AG04450 (cell line): Measurements from ENCODE around the gene CHD6. TPM values are rescaled to one million over a fixed set of nuclear protein-coding genes. Genes with fewer than 3 reads are reported as not detected.
A peak's percentile ranks its signal among the peaks of the same experiment; 100 is the strongest.

Source experiments
- CTCF ChIA-PET: fragments of 300-600, 350-600 bp; formaldehyde crosslinking; extraction: SDS; loops from one replicate; lab custom pipeline; 2022; ENCODE audit warnings: antibody characterized with exemption, inconsistent platforms; lab: Charles Lee
- POLR2A ChIA-PET: fragments of 350-600 bp; formaldehyde crosslinking; extraction: SDS; loops from one replicate; lab custom pipeline; 2021; ENCODE audit warnings: antibody characterized with exemption, inconsistent platforms; lab: Yijun Ruan, JAX
- DNase-seq: peaks from one replicate; pipeline ENCODE4 v3.0.0-alpha.2; 2011; ENCODE audit warnings: low read depth, low spot score
- H3K27ac ChIP-seq: one replicate; pipeline ENCODE4 v1.5.1; 2012; ENCODE audit warnings: low read depth, low read length, control low read depth
- H3K27me3 ChIP-seq: one replicate; pipeline ENCODE4 v1.6.0; 2012; ENCODE audit warnings: low read length; ENCODE audit not compliant: control insufficient read depth, insufficient read depth
- H3K4me3 ChIP-seq: 2 replicates; pipeline ENCODE4 v1.5.1; 2011; ENCODE audit warnings: mild to moderate bottlenecking, low read depth, low read length, control low read depth
- H3K9me3 ChIP-seq: 2 replicates; pipeline ENCODE4 v1.5.1; 2012; ENCODE audit warnings: low read length; ENCODE audit not compliant: control insufficient read depth, insufficient read depth
- CTCF ChIP-seq: IDR thresholded peaks from 2 replicates; pipeline ENCODE4 v1.5.1; 2011; ENCODE audit warnings: low read depth, low read length, control low read depth, inconsistent platforms
- polyA plus RNA-seq: library from polyadenylated mRNA; depleted of rRNA; stranded (reverse); fragments of >200 nt; gene quantifications from 2 replicates; pipeline ENCODE4 v1.2.3, GENCODE V29; 2011

CHD6 gene
- polyA plus RNA-seq, 1 experiment, result 21.7 TPM

GRCh38 chr20:41413169-41413568 lies 205.0 kb downstream of the CHD6 start:
- no peak overlapping the region for H3K4me3 ChIP-seq
- no peaks in the 10 kb centered on the region for H3K9me3 ChIP-seq
- H3K27me3 ChIP-seq, result no peaks in the 10 kb centered on the region
- no peak overlapping the region for H3K27ac ChIP-seq
- TF ChIP-seq CTCF, result no peak
- CTCF ChIA-PET, result interaction anchor here (0.6 to 4.6 kb wide), 3 partner anchors 16 to 241 kb away, joined by 4 to 30 read pairs (median 7); partner anchors contain the start of gene LPIN3
- POLR2A ChIA-PET, result no interaction called here
- no peak for DNase-seq

- TF ChIP-seq CTCF, result no peak
- Histone ChIP-seq H3K4me3 (no peak overlapping the region), H3K9me3 (no peaks in the 10 kb centered on the region), H3K27ac (no peak overlapping the region), H3K27me3 (no peaks in the 10 kb centered on the region)
- DNase-seq, result no peak
- ChIA-PET POLR2A (no interaction called here), CTCF (interaction anchor here (0.6 to 4.6 kb wide), 4 partner anchors 8 to 240 kb away, joined by 4 to 30 read pairs (median 18); partner anchors contain the start of gene LPIN3)
Observed at GRCh38 chr20:41412324-41413120, 205.7 kb downstream of the CHD6 start.

- no peaks in the 10 kb centered on the region for H3K9me3 ChIP-seq
- TF ChIP-seq CTCF, result peak; percentile 55
- POLR2A ChIA-PET, result no interaction called here
- DNase-seq, result no peak
- H3K27ac ChIP-seq, result no peak overlapping the region
- H3K4me3 ChIP-seq, result no peak overlapping the region
- CTCF ChIA-PET, result interaction anchor here (0.6 to 5.1 kb wide), 43 partner anchors 9 to 446 kb away, joined by 3 to 42 read pairs (median 4); partner anchors contain the start of genes LPIN3 and PLCG1
- H3K27me3 ChIP-seq, result no peaks in the 10 kb centered on the region
Observed at GRCh38 chr20:41411391-41411847, 206.8 kb downstream of the CHD6 start.

GRCh38 chr20:41408986-41409385 lies 209.2 kb downstream of the CHD6 start:
- ChIA-PET CTCF (interaction anchor here (0.7 to 5.1 kb wide), 3 partner anchors 9 to 236 kb away, joined by 3 to 42 read pairs (median 30); partner anchors contain the start of gene LPIN3), POLR2A (no interaction called here)
- no peaks in the 10 kb centered on the region for H3K27me3 ChIP-seq
- H3K4me3 ChIP-seq, result no peak overlapping the region
- no peak for TF ChIP-seq CTCF
- H3K27ac ChIP-seq, result no peak overlapping the region
- DNase-seq, result no peak
- no peaks in the 10 kb centered on the region for H3K9me3 ChIP-seq

GRCh38 chr20:41408156-41408794 lies 209.9 kb downstream of the CHD6 start:
- H3K27me3 ChIP-seq, result no peaks in the 10 kb centered on the region
- no peak overlapping the region for H3K4me3 ChIP-seq
- no peak for DNase-seq
- no peaks in the 10 kb centered on the region for H3K9me3 ChIP-seq
- ChIA-PET CTCF (interaction anchor here (5.1 kb wide), 1 partner anchor 235 kb away, joined by 42 read pairs; no protein-coding TSS in a partner anchor), POLR2A (no interaction called here)
- H3K27ac ChIP-seq, result no peak overlapping the region
- no peak for TF ChIP-seq CTCF
